Liver (tissue), 9 donors: ENCODE results near the gene TXLNA. TPM values are rescaled to one million over a fixed set of nuclear protein-coding genes. Genes with fewer than 3 reads are reported as not detected.
"Not testable (repeated sequence)": the region's sequence is repeated elsewhere in the genome, so short reads cannot be mapped to it uniquely, and the experiment has no call there.

Experiments used
- DNase-seq: peaks from one replicate; pipeline ENCODE4 v3.0.0-alpha.2; 2017; ENCODE audit warnings: low spot score
- H3K27ac ChIP-seq, 2 donors: one replicate each; pipeline ENCODE4 v1.7.0; 2013; ENCODE audit warnings: inconsistent platforms in 2 of 2, low read length in 2 of 2, control low read depth in 1 of 2, low read depth in 1 of 2, mild to moderate bottlenecking in 1 of 2
- H3K27me3 ChIP-seq, 4 donors: one replicate each; pipeline versions ENCODE4 v1.6.1 to v1.7.0; 2013; ENCODE audit warnings: low read length in 3 of 4, inconsistent platforms in 1 of 4, mild to moderate bottlenecking in 1 of 4, moderate library complexity in 1 of 4; ENCODE audit not compliant: control insufficient read depth in 4 of 4, insufficient read depth in 4 of 4
- H3K36me3 ChIP-seq, 4 donors: one replicate each; pipeline versions ENCODE4 v1.6.1 to v1.7.0; 2013; ENCODE audit warnings: low read length in 3 of 4, mild to moderate bottlenecking in 3 of 4, low read depth in 1 of 4, moderate library complexity in 1 of 4; ENCODE audit not compliant: control insufficient read depth in 4 of 4, insufficient read depth in 3 of 4
- H3K4me1 ChIP-seq, 4 donors: one replicate each; pipeline versions ENCODE4 v1.6.1 to v1.7.0; 2013; ENCODE audit warnings: low read length in 3 of 4, mild to moderate bottlenecking in 3 of 4, moderate library complexity in 1 of 4; ENCODE audit not compliant: control insufficient read depth in 4 of 4, insufficient read depth in 4 of 4
- H3K4me3 ChIP-seq, 3 donors: one replicate each; pipeline versions ENCODE4 v1.6.1 to v1.7.0; 2013; ENCODE audit warnings: low read length in 3 of 3, control low read depth in 1 of 3, low read depth in 1 of 3, mild to moderate bottlenecking in 1 of 3
- H3K9ac ChIP-seq, 2 donors: one replicate each; pipeline ENCODE4 v1.7.0; 2013; ENCODE audit warnings: low read length in 2 of 2, mild to moderate bottlenecking in 2 of 2, moderate library complexity in 2 of 2, control low read depth in 1 of 2, low read depth in 1 of 2
- H3K9me3 ChIP-seq, 4 donors: one replicate each; pipeline versions ENCODE4 v1.6.1 to v1.7.0; 2013; ENCODE audit warnings: low read length in 3 of 4; ENCODE audit not compliant: control insufficient read depth in 4 of 4
- CTCF ChIP-seq: fragments of 150-350 bp; IDR thresholded peaks from 2 replicates; pipeline ENCODE4 v1.5.1; 2017; ENCODE audit warnings: improper control_type of control experiment, low read depth, low read length; ENCODE audit not compliant: missing input control
- EGR1 ChIP-seq, 2 donors: IDR thresholded peaks; 2 replicates each; pipeline ENCODE4 v1.6.1; 2016 to 2018; ENCODE audit warnings: antibody characterized with exemption in 2 of 2, low read depth in 2 of 2
- FOXA2 ChIP-seq: IDR thresholded peaks from 2 replicates; pipeline ENCODE4 v1.6.1; 2016; ENCODE audit warnings: antibody characterized with exemption
- GABPA ChIP-seq, 2 donors: IDR thresholded peaks in 1 of 2; conservative IDR thresholded peaks in 1 of 2; 2 replicates each; pipeline ENCODE4 v1.6.1; 2016; ENCODE audit warnings: antibody characterized with exemption in 2 of 2, mild to moderate bottlenecking in 1 of 2, moderate library complexity in 1 of 2
- HNF4A ChIP-seq, 2 donors: conservative IDR thresholded peaks; 2 replicates each; pipeline ENCODE4 v1.6.1; 2016; ENCODE audit warnings: antibody characterized with exemption in 2 of 2, mild to moderate bottlenecking in 2 of 2
- HNF4G ChIP-seq: IDR thresholded peaks from 2 replicates; pipeline ENCODE4 v1.6.1; 2016; ENCODE audit warnings: antibody characterized with exemption
- JUND ChIP-seq, 2 donors: IDR thresholded peaks; 2 replicates each; pipeline ENCODE4 v1.6.1; 2016; ENCODE audit warnings: antibody characterized with exemption in 2 of 2
- NR2F2 ChIP-seq: IDR thresholded peaks from 2 replicates; pipeline ENCODE4 v1.6.1; 2016; ENCODE audit warnings: antibody characterized with exemption
- RAD21 ChIP-seq, 2 donors: IDR thresholded peaks; 2 replicates each; pipeline ENCODE4 v1.6.1; 2016; ENCODE audit warnings: antibody characterized with exemption in 2 of 2, mild to moderate bottlenecking in 2 of 2
- RXRA ChIP-seq, 2 donors: IDR thresholded peaks; 2 replicates each; pipeline ENCODE4 v1.6.1; 2017 to 2018; ENCODE audit warnings: antibody characterized with exemption in 2 of 2, mild to moderate bottlenecking in 1 of 2
- SP1 ChIP-seq: IDR thresholded peaks from 2 replicates; pipeline ENCODE4 v1.6.1; 2018; ENCODE audit warnings: antibody characterized with exemption, mild to moderate bottlenecking
- TAF1 ChIP-seq: conservative IDR thresholded peaks from 2 replicates; pipeline ENCODE4 v1.6.1; 2016; ENCODE audit warnings: antibody characterized with exemption, mild to moderate bottlenecking
- WGBS: extraction: QIAGEN DNeasy Blood & Tissue Kit; methylation state at CpG from one replicate; pipeline ENCODE4 v1.1.7; 2013; 5-methylcytosine and 5-hydroxymethylcytosine counted together
- polyA plus RNA-seq, 2 donors: library from polyadenylated mRNA; stranded (reverse) in 1 of 2; unstranded in 1 of 2; fragments of 200-250 nt in 1 of 2; fragments of >200 nt in 1 of 2; fragmentation: Nextera tagmentation in 1 of 2; extraction: Ambion mirVana in 1 of 2; gene quantifications; one replicate each; pipeline versions ENCODE4 v1.2.1 to v1.2.3, GENCODE V29; 2013 to 2015
- total RNA-seq, 2 donors: library from RNA; depleted of rRNA; stranded (reverse); fragments of >200 nt; gene quantifications; one replicate each; pipeline ENCODE4 v1.2.3, GENCODE V29; 2014
- TF ChIP-seq, protein P1 (sequence below): IDR thresholded peaks from 2 replicates; pipeline ENCODE4 v1.6.1; 2016; ENCODE audit warnings: antibody characterized with exemption
- TF ChIP-seq, protein P2 (sequence below): IDR thresholded peaks from 2 replicates; pipeline ENCODE4 v1.6.1; 2016; ENCODE audit warnings: antibody characterized with exemption
- TF ChIP-seq, protein P3 (sequence below): IDR thresholded peaks from 2 replicates; pipeline ENCODE4 v1.6.1; 2016; ENCODE audit warnings: antibody characterized with exemption, mild to moderate bottlenecking
- donor health status: healthy.
- donor health status: healthy.
- donor health status: healthy.
- donor health status: healthy.
- donor health status: healthy.

TXLNA gene
- total and polyA plus RNA-seq, 4 donors: 17.9 to 46.7 (median 28.9) TPM

- DNase-seq: no peak
- Histone ChIP-seq H3K4me1 (peaks cover 2 to 5% (median 4%) of the 10 kb centered on the region in 4 donors), H3K27ac (peak overlapping the region in 1 of 2 donors; percentile 27), H3K9ac (no peak overlapping the region), H3K36me3 (no peaks in the 10 kb centered on the region), H3K27me3 (no peaks in the 10 kb centered on the region), H3K9me3 (peaks cover 0 to 1% (median 0%) of the 10 kb centered on the region in 4 donors), H3K4me3 (no peak overlapping the region)
- 64% methylated on average over 6 of the region's 6 CpGs for WGBS
- peak; percentile 14 for TF ChIP-seq SP1
- peak in 1 of 2 donors; percentile 19 for TF ChIP-seq RAD21 (IDR thresholded peaks at IDR 0.05)
- no peak for TF ChIP-seq HNF4A (conservative IDR thresholded peaks at IDR 0.05)
Measured at GRCh38 chr1:32142446-32143301, 36.8 kb upstream of the TXLNA start.

- not testable (repeated sequence) for DNase-seq, H3K9me3 ChIP-seq, H3K9ac ChIP-seq, H3K27me3 ChIP-seq, H3K4me3 ChIP-seq, H3K4me1 ChIP-seq, H3K27ac ChIP-seq, H3K36me3 ChIP-seq
- WGBS: 95% methylated on average over 4 of the region's 4 CpGs
Measured at GRCh38 chr1:32143302-32143695, 36.2 kb upstream of the TXLNA start.

DNA sequence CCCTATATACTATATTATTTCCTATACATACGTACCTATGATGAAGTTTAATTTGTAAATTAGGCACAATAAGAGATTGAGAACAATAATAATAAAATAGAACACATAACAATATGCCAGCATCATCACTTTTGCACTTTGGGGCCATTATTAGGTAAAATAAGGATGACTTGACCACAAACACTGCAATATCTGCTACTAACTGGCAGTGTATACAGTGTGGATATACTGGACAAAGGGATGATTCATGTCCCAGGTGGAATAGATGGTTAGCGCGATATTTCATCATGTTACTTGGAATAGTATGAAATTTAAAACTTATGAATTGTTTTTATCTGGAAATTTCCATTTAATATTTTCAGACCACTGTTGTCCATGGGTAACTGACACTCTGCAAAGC lies 35.4 kb upstream of the TXLNA start:
- Histone ChIP-seq H3K4me3 (no peak overlapping the region), H3K9me3 (peaks cover 0 to 3% (median 0%) of the 10 kb centered on the region in 4 donors), H3K27me3 (no peaks in the 10 kb centered on the region), H3K4me1 (peaks cover 2 to 5% (median 4%) of the 10 kb centered on the region in 4 donors), H3K36me3 (no peaks in the 10 kb centered on the region), H3K27ac (no peak overlapping the region), H3K9ac (no peak overlapping the region)
- DNase-seq: no peak
- TF ChIP-seq, protein P1, sequence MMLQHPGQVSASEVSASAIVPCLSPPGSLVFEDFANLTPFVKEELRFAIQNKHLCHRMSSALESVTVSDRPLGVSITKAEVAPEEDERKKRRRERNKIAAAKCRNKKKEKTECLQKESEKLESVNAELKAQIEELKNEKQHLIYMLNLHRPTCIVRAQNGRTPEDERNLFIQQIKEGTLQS: no peak
- TF ChIP-seq FOXA2 (no peak), GABPA (IDR thresholded peaks at IDR 0.05 in 1 of 2, conservative IDR thresholded peaks at IDR 0.05 in 1 of 2) (no peak), RXRA (IDR thresholded peaks at IDR 0.05) (no peak), TAF1 (no peak), HNF4G (no peak), EGR1 (IDR thresholded peaks at IDR 0.05; ENCODE audit: low read depth in 2 of 2) (no peak), CTCF (no peak), NR2F2 (no peak), RAD21 (IDR thresholded peaks at IDR 0.05) (no peak), SP1 (no peak), JUND (IDR thresholded peaks at IDR 0.05) (no peak)
- TF ChIP-seq, protein P2, sequence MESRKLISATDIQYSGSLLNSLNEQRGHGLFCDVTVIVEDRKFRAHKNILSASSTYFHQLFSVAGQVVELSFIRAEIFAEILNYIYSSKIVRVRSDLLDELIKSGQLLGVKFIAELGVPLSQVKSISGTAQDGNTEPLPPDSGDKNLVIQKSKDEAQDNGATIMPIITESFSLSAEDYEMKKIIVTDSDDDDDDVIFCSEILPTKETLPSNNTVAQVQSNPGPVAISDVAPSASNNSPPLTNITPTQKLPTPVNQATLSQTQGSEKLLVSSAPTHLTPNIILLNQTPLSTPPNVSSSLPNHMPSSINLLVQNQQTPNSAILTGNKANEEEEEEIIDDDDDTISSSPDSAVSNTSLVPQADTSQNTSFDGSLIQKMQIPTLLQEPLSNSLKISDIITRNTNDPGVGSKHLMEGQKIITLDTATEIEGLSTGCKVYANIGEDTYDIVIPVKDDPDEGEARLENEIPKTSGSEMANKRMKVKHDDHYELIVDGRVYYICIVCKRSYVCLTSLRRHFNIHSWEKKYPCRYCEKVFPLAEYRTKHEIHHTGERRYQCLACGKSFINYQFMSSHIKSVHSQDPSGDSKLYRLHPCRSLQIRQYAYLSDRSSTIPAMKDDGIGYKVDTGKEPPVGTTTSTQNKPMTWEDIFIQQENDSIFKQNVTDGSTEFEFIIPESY: no peak
- TF ChIP-seq, protein P3, sequence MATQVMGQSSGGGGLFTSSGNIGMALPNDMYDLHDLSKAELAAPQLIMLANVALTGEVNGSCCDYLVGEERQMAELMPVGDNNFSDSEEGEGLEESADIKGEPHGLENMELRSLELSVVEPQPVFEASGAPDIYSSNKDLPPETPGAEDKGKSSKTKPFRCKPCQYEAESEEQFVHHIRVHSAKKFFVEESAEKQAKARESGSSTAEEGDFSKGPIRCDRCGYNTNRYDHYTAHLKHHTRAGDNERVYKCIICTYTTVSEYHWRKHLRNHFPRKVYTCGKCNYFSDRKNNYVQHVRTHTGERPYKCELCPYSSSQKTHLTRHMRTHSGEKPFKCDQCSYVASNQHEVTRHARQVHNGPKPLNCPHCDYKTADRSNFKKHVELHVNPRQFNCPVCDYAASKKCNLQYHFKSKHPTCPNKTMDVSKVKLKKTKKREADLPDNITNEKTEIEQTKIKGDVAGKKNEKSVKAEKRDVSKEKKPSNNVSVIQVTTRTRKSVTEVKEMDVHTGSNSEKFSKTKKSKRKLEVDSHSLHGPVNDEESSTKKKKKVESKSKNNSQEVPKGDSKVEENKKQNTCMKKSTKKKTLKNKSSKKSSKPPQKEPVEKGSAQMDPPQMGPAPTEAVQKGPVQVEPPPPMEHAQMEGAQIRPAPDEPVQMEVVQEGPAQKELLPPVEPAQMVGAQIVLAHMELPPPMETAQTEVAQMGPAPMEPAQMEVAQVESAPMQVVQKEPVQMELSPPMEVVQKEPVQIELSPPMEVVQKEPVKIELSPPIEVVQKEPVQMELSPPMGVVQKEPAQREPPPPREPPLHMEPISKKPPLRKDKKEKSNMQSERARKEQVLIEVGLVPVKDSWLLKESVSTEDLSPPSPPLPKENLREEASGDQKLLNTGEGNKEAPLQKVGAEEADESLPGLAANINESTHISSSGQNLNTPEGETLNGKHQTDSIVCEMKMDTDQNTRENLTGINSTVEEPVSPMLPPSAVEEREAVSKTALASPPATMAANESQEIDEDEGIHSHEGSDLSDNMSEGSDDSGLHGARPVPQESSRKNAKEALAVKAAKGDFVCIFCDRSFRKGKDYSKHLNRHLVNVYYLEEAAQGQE: no peak
- over 99% methylated on average over 3 of the region's 3 CpGs for WGBS

DNA sequence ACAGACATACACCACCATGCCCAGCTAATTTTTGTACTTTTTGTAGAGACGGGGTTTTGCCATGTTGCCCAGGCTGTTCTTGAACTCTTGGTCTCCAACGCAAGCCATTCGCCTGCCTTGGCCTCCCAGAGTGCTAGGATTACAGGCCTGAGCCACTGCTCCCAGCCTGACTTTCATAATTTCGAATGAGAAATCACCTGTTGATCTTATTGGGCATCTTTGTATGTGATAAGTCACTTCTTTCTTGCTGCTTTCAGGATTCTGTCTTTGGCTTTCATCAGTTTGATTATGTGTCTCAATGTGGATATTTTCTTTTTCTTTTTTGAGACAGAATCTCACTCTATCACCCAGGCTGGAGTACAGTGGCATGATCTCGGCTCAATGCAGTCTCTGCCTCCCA lies 31.7 kb upstream of the TXLNA start:
- not testable (repeated sequence) for H3K4me3 ChIP-seq, H3K36me3 ChIP-seq, DNase-seq, H3K9me3 ChIP-seq, H3K4me1 ChIP-seq, H3K9ac ChIP-seq, H3K27me3 ChIP-seq, H3K27ac ChIP-seq
- WGBS: 97% methylated on average over 5 of the region's 5 CpGs
